NK-92 treated with Interleukin-12 subunit alpha and Interleukin-12 subunit beta, amount 100 ng/mL, for 24 hours (cell line): ENCODE data around the gene FTCDNL1.
A peak's percentile ranks its signal among the peaks of the same experiment; 100 is the strongest.

Experiments
- DNase-seq: peaks from one replicate; lab custom pipeline; 2025; lab: John Stamatoyannopoulos, UW

Gene FTCDNL1

GRCh38 chr2:199742884-199743283 is 108.1 kb downstream of the FTCDNL1 start:
- DNase-seq: no peak

DNA sequence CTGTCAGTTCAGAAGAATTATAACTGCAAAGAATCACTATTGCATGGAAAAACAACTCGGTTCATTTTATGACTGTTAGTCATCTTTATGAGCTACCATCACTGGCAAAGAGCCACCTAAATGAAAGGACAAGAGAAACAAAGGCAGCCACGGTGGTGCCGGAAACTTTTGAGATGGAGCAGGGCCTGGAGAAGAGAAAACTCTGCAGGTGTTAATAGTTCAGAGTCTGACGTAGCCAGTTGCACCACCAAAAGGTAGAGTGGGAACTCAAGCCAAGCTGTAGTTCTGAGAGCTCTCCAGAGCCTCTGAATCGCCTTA is 110.9 kb downstream of the FTCDNL1 start:
- DNase-seq: no peak

GRCh38 chr2:199739413-199740110 is 111.4 kb downstream of the FTCDNL1 start:
- DNase-seq: peak; percentile 23

DNA sequence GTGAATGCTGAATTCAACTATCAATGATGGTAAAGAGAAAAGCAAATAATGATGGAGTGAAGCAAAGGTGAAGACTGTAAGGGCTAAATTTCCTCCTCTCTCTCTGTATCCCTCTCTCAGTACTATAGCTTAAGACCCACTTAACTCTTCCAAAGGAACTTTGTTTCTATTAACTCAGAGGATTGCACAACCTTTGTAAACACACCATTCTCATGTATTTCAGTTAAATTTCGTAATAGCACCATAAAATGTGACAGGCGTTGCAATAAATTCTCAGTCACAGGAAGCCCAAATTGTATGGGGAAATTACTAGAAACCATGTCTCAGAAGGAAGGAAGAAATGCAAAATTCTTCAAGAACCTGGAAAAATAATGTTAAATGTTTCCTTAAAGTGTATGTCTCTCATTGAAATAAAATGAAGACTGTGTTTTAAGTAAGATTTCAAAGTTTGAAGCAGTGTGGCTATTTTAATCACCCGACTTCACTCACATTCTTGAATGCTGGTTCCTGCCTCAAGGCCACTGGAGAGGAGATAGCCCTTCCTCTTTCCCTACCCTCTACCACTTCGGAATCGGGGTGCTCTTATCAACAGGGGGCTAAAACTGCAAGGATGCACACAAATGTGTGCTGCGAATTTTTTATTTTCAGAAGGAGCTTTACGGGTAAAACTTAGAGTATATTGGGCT is 112.1 kb downstream of the FTCDNL1 start:
- DNase-seq: no peak

DNA sequence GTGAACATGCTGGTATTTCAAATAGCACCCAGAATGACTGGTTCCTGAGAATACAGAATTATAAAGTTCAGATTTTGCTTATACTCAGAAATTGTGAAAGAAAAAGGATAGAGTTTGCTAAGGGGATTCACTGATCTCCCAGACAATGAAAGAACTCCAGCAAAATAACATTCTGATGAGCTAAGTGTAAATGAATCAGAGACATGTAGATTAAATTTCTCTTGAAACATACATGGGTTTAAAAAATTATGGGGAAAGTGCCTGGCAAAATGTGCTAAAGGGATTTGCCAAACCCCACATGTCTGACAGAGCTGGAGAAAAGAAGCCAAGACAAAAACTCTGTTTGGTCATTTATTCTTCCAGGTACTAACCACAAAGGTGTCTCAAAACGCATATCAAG is 116.3 kb downstream of the FTCDNL1 start:
- no peak for DNase-seq

DNA sequence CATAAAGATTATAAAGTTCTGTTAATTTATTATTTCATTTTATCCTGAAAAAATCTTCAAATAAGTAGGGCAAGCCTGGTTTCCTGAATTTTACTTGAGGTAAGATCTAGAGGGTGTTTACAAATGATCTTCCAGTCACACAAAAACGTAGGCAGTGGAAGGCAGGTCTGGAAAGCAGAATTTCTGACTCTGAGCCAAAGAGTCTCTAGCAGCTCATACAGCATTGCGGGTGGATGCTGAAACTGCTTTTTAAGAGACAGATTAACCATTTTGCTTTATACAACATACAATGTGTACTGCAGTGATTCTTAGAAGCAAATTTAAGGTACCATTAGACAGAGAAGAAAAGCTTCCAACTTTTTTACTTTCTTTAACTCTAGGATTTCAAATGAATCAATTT is 117.0 kb downstream of the FTCDNL1 start:
- DNase-seq: no peak

GRCh38 chr2:199727801-199728200 is 123.2 kb downstream of the FTCDNL1 start:
- no peak for DNase-seq

DNA sequence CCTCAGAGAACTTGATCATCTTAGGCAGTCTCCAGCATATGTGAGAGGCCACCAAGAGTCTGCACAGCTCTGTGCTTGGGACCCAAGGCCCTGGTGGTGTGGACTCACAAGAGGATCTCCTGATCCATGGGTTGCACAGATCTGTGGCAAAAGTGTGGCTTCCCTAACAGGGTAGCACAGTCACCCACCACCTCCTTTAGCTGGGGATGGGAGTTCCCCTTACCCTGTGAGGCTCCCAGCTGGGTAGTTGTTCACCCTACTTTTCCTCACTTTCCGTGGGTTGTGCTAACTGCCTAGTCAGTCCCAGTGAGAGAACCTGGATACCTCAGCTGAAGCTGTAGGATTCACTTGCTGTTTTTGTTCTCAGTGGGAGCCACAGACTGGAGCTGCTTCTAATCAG is 123.7 kb downstream of the FTCDNL1 start:
- DNase-seq: no peak

GRCh38 chr2:199718074-199718473 is 132.9 kb downstream of the FTCDNL1 start:
- no peak for DNase-seq

DNA sequence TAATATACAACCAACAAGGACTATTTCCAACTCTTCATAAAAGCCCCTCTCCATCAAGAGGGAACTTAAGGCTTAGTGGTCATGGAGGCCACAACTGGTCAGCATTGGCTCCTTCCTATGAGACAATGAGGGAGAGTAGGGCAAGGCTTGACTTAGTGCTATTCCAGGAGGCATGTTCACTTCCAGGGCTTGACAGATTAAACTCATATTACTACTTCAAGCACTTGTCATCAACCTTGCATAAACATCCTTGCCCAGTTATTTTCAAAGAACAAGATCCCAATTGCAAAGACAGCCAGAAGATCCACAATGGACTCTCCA is 133.4 kb downstream of the FTCDNL1 start:
- DNase-seq: no peak

- no peak for DNase-seq
Measured at GRCh38 chr2:199716807-199717586, 134.0 kb downstream of the FTCDNL1 start.

GRCh38 chr2:199713746-199714145 is 137.2 kb downstream of the FTCDNL1 start:
- DNase-seq: no peak

GRCh38 chr2:199710551-199710950 is 140.4 kb downstream of the FTCDNL1 start:
- no peak for DNase-seq
